Measurements from ENCODE around the gene IFNA4. TPM values are rescaled to one million over a fixed set of nuclear protein-coding genes. Genes with fewer than 3 reads are reported as not detected.

Gene IFNA4
- total RNA-seq, 2 experiments from 2014 or later: not detected

- CTCF ChIA-PET: interaction anchor here (1.1 to 1.6 kb wide), 2 partner anchors 23 to 26 kb away, joined by 3 to 5 read pairs; no protein-coding TSS in a partner anchor
- H3K4me3 Mint-ChIP-seq: no peak overlapping the region
- intact Hi-C loops (cut with micrococcal nuclease): no loop called here
Observed at GRCh38 chr9:21137020-21137419, 50.4 kb downstream of the IFNA4 start.

More at GRCh38 chr9:21137020-21137419, 50.4 kb downstream of the IFNA4 start:
- no peak for ATAC-seq
- POLR2A ChIA-PET: no interaction called here
- H3K9me3 Mint-ChIP-seq: no peaks in the 10 kb centered on the region
- peaks cover 9% of the 10 kb centered on the region for H3K4me1 Mint-ChIP-seq (ENCODE audit: low read depth)
- H3K27ac Mint-ChIP-seq: no peak overlapping the region
- TF ChIP-seq CTCF (IDR thresholded peaks at IDR 0.05): no peak
- H3K36me3 Mint-ChIP-seq (ENCODE audit: low read depth): no peaks in the 10 kb centered on the region
- H3K27me3 Mint-ChIP-seq: no peaks in the 10 kb centered on the region
- no peak for DNase-seq

Other genes with a start within 250 kb of the IFNA4 start
- 1 to 10 TPM; 4.0 to 4.1 TPM for gene HACD4, start 155.9 kb downstream of the IFNA4 start, total RNA-seq
- 1 to 10 TPM in 1 of 2 experiments, under 1 TPM in 1; 0.87 to 1.1 TPM for gene IFNB1, start 109.6 kb downstream of the IFNA4 start, total RNA-seq
- not detected for gene IFNW1, start 45.8 kb downstream of the IFNA4 start, total RNA-seq
- gene IFNA21, start 20.9 kb downstream of the IFNA4 start, total RNA-seq: not detected
- not detected for gene IFNA7, start 14.6 kb upstream of the IFNA4 start, total RNA-seq
- gene IFNA10, start 19.6 kb upstream of the IFNA4 start, total RNA-seq: not detected
- gene IFNA16, start 29.7 kb upstream of the IFNA4 start, total RNA-seq: not detected
- gene IFNA17, start 40.6 kb upstream of the IFNA4 start, total RNA-seq: not detected
- not detected for gene IFNA14, start 52.4 kb upstream of the IFNA4 start, total RNA-seq
- gene IFNA5, start 117.7 kb upstream of the IFNA4 start, total RNA-seq: not detected
- 10 to 100 TPM; 15.6 to 15.8 TPM for gene KLHL9, start 147.8 kb upstream of the IFNA4 start, total RNA-seq
- not detected for gene IFNA6, start 163.3 kb upstream of the IFNA4 start, total RNA-seq
- not detected for gene IFNA13, start 180.5 kb upstream of the IFNA4 start, total RNA-seq
- not detected for gene IFNA2, start 197.8 kb upstream of the IFNA4 start, total RNA-seq
- gene IFNA8, start 221.5 kb upstream of the IFNA4 start, total RNA-seq: not detected